ENCODE results near the gene CDK5.

Gene CDK5

DNA sequence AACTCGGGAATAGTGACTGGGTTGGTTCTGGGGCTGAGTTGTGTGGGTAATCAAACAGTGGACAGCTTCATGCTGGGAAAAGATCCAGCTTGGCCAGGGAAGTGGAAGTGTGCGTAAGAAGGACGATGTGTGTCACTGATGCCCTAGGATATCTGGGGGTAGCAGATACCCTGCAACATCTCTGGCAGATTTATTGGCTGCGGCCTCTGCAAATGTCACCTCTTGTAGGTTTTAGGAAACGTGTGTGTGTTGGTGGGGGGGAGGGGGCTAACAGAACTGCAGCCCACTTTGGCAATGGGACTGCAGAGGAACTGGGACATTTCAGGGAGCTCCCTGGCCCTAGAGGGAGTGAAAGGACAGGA is 27.6 kb upstream of the CDK5 start:
- Histone ChIP-seq H3K4me3 (replicated peaks; ENCODE audit: insufficient read depth, low read length) (no peak overlapping the region), H3K27ac (replicated peaks) (no peak overlapping the region), H3K27me3 (ENCODE audit: insufficient read depth, poor library complexity, severe bottlenecking) (no peaks in the 10 kb centered on the region)
- TF ChIP-seq POLR2AphosphoS5 (IDR thresholded peaks at IDR 0.05; ENCODE audit: low read depth): no peak
- DNase-seq (ENCODE audit: low read depth in 1 of 2, low spot score in 1 of 2): no peak

DNA sequence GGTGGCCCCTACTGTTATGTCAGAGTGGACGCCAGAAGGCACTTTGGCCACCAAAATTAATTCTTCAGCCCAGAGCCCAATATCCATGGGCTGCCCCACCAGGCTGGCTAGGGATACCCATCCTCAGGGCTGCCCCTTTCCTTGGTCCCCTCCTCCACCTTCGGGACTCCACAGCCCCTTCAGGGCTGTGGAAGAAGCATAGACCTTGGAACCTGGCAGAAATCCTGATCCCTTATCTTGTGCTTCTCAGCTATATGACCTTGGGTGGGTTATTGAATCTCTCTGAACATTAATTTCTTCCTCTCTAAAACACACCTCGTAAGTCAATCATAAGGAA is 26.1 kb upstream of the CDK5 start:
- DNase-seq (ENCODE audit: low read depth in 1 of 2, low spot score in 1 of 2): no peak
- Histone ChIP-seq H3K27me3 (ENCODE audit: insufficient read depth, poor library complexity, severe bottlenecking) (no peaks in the 10 kb centered on the region), H3K4me3 (replicated peaks; ENCODE audit: insufficient read depth, low read length) (peak overlapping the region; percentile 77), H3K27ac (replicated peaks) (no peak overlapping the region)
- TF ChIP-seq POLR2AphosphoS5 (IDR thresholded peaks at IDR 0.05; ENCODE audit: low read depth): no peak
- TF ChIP-seq, protein P1, sequence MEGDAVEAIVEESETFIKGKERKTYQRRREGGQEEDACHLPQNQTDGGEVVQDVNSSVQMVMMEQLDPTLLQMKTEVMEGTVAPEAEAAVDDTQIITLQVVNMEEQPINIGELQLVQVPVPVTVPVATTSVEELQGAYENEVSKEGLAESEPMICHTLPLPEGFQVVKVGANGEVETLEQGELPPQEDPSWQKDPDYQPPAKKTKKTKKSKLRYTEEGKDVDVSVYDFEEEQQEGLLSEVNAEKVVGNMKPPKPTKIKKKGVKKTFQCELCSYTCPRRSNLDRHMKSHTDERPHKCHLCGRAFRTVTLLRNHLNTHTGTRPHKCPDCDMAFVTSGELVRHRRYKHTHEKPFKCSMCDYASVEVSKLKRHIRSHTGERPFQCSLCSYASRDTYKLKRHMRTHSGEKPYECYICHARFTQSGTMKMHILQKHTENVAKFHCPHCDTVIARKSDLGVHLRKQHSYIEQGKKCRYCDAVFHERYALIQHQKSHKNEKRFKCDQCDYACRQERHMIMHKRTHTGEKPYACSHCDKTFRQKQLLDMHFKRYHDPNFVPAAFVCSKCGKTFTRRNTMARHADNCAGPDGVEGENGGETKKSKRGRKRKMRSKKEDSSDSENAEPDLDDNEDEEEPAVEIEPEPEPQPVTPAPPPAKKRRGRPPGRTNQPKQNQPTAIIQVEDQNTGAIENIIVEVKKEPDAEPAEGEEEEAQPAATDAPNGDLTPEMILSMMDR (IDR thresholded peaks at IDR 0.05; ENCODE audit: insufficient read depth, low read length): no peak
- TF ChIP-seq, protein P2, sequence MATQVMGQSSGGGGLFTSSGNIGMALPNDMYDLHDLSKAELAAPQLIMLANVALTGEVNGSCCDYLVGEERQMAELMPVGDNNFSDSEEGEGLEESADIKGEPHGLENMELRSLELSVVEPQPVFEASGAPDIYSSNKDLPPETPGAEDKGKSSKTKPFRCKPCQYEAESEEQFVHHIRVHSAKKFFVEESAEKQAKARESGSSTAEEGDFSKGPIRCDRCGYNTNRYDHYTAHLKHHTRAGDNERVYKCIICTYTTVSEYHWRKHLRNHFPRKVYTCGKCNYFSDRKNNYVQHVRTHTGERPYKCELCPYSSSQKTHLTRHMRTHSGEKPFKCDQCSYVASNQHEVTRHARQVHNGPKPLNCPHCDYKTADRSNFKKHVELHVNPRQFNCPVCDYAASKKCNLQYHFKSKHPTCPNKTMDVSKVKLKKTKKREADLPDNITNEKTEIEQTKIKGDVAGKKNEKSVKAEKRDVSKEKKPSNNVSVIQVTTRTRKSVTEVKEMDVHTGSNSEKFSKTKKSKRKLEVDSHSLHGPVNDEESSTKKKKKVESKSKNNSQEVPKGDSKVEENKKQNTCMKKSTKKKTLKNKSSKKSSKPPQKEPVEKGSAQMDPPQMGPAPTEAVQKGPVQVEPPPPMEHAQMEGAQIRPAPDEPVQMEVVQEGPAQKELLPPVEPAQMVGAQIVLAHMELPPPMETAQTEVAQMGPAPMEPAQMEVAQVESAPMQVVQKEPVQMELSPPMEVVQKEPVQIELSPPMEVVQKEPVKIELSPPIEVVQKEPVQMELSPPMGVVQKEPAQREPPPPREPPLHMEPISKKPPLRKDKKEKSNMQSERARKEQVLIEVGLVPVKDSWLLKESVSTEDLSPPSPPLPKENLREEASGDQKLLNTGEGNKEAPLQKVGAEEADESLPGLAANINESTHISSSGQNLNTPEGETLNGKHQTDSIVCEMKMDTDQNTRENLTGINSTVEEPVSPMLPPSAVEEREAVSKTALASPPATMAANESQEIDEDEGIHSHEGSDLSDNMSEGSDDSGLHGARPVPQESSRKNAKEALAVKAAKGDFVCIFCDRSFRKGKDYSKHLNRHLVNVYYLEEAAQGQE (IDR thresholded peaks at IDR 0.05; ENCODE audit: insufficient replicate concordance, low read depth): no peak
- TF ChIP-seq GABPA (IDR thresholded peaks at IDR 0.05; ENCODE audit: low read depth): no peak
- no peak for TF ChIP-seq SPI1 (IDR thresholded peaks at IDR 0.05; ENCODE audit: borderline replicate concordance, low read depth)

DNA sequence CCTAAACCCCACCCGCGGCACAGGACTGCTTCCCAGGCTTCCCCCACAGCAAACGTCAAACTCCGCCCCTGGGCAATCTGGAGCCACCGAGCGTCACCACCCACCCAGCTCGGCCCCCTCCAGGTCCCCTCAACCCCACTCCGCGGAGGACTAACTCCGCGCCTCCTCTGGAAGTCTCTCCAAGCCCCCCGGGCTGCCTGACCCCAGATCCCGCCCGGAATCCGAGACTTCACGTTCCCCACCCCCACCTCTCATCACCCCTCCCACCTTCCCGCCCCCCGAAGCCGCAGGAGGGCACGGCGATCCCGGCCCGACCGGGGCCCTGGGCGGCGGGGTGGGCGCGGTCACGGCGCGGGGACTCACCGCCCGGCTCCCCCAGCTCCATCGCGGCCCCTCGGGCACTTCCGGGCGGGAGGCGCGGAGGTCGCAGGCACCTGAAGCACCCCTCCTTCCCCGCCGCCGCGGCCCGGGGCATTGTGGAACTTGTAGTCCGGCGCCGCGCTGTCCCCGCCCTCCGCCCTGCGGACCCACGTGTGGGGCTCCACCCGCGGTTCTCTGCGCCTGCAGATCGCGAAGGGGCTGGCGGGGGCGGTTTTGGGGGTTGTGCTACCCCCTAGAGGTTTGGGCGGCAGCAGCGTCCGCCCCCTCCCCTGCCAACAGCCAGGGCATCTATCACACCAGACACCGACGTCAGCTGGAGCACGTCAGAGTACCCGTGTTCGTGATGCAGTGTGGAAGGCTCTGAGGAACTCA is 25.6 kb upstream of the CDK5 start, which contains the start of gene TMUB1:
Gene TMUB1, minus strand, starts transcription at position 423 of the 753 bp plus-strand sequence. CDS start 930 bp downstream, outside the sequence.
- Histone ChIP-seq H3K27me3 (ENCODE audit: insufficient read depth, poor library complexity, severe bottlenecking) (no peaks in the 10 kb centered on the region), H3K27ac (replicated peaks) (peak within 1 kb of the TSS; percentile 70), H3K4me3 (replicated peaks; ENCODE audit: insufficient read depth, low read length) (peak within 1 kb of the TSS; percentile 77)
- TF ChIP-seq POLR2AphosphoS5 (IDR thresholded peaks at IDR 0.05; ENCODE audit: low read depth): no peak
- TF ChIP-seq GABPA (IDR thresholded peaks at IDR 0.05; ENCODE audit: low read depth): 0 out of 2 replicates have a peak, but pooled peaks have one; percentile 26
- DNase-seq (ENCODE audit: low read depth in 1 of 2, low spot score in 1 of 2): peak in 1 of 2 experiments; percentile 74

DNA sequence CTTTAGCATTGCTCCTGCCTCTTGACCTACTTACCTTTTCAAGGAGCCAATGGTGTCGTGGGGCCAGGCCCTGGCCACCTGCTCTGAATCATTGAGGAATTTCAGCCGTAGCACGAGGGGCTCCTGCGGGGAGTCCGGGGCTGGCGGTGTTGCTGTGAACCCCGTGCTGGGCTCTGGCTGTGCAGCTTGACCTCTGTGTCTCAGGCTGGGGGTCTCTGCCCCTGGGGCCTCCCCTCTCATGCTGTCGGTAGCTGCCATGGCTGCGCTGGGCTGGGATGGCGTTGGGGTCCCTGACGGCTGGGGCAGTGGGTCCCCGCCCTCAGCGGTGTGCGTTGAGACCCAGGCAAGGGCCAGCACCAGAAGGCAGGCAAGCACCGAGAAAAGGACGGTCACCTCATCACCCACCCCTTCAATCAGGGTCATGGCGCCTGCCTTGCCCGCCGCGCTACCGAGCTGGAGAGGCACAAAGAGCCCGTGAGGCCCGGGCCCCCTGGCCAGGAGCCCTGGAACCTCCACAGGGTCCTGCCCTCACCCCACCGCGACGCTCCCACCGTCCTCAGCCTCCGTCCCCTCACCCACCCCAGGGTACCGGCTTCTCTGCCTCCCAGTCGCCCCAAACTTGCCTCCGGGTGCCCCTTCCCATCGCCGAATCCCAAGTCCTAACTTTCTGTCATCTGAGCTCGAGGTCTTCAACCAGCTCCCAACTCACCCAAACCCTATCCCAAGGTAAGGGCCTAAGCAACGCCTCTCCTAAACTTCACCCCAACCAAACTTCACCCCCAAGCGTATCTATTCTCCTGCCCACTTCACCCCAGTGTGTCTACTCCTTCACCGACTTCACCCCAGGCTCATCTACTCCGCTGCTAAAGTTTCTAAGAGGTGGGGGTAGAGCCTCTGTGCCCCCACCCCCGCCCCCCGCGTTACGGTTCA is 24.7 kb upstream of the CDK5 start:
- peak overlapping the region; percentile 70 for H3K27ac ChIP-seq (replicated peaks)
- DNase-seq (ENCODE audit: low read depth in 1 of 2, low spot score in 1 of 2): no peak

More for the DNA sequence above, 24.7 kb upstream of the CDK5 start:
- TF ChIP-seq GABPA (IDR thresholded peaks at IDR 0.05; ENCODE audit: low read depth) (no peak), SPI1 (IDR thresholded peaks at IDR 0.05; ENCODE audit: borderline replicate concordance, low read depth) (no peak), POLR2AphosphoS5 (IDR thresholded peaks at IDR 0.05; ENCODE audit: low read depth) (no peak)
- TF ChIP-seq, protein P2 (IDR thresholded peaks at IDR 0.05; ENCODE audit: insufficient replicate concordance, low read depth): no peak
- TF ChIP-seq, protein P1 (IDR thresholded peaks at IDR 0.05; ENCODE audit: insufficient read depth, low read length): no peak
- Histone ChIP-seq H3K27me3 (ENCODE audit: insufficient read depth, poor library complexity, severe bottlenecking) (no peaks in the 10 kb centered on the region), H3K4me3 (replicated peaks; ENCODE audit: insufficient read depth, low read length) (peak overlapping the region; percentile 77)

Measured in HL-60 (cell line).